Measurements from ENCODE around the gene ZNF394. TPM values are rescaled to one million over a fixed set of nuclear protein-coding genes. Genes with fewer than 3 reads are reported as not detected.

The ZNF394 gene
- total and polyA plus RNA-seq, 9 of the 15 experiments (the other 6 are each of a cell fraction or from before 2014, with no cell fraction given) = 2.9 to 32.2 (median 24.2) TPM

GRCh38 chr7:99499721-99500636 is at the start of gene ZNF394 (continued):
- no peak for TF ChIP-seq CTCFL (IDR thresholded peaks at IDR 0.05; ENCODE audit: borderline replicate concordance, insufficient read depth, low read depth, low read length, poor library complexity, severe bottlenecking)
- no peak for TF ChIP-seq ERF (CRISPR knock-in tag; IDR thresholded peaks at IDR 0.05)
- TF ChIP-seq MBD2 (IDR thresholded peaks at IDR 0.05; ENCODE audit: borderline replicate concordance, low read depth) = peak; percentile 87
- TF ChIP-seq CHD7 (IDR thresholded peaks at IDR 0.05; ENCODE audit: low read depth, low read length) = no peak
- TF ChIP-seq UBTF (IDR thresholded peaks at IDR 0.05; ENCODE audit: borderline replicate concordance in 1 of 2, low read depth in 2 of 2, low read length in 2 of 2) = peak; percentile 21 to 65; a peak in 2 of 4 replicates
- TF ChIP-seq BDP1 (IDR thresholded peaks at IDR 0.05; ENCODE audit: insufficient read depth, insufficient read length) = no peak
- no peak for TF ChIP-seq ZNF77 (CRISPR knock-in tag; IDR thresholded peaks at IDR 0.05)
- TF ChIP-seq ZNF778 (CRISPR knock-in tag; IDR thresholded peaks at IDR 0.05) = no peak
- peak; percentile 23 for TF ChIP-seq CCNT2 (IDR thresholded peaks at IDR 0.05; ENCODE audit: borderline replicate concordance, extremely low read depth, insufficient read length, low read depth, low read length)
- TF ChIP-seq ZNF311 (CRISPR knock-in tag; IDR thresholded peaks at IDR 0.05) = no peak

All from K562 (cell line).